Mesenchymal stem cell (in vitro differentiated cells and primary cell): ENCODE results near the gene CYP27B1.

Source experiments
- DNase-seq: peaks from one replicate; pipeline ENCODE4 v3.0.0-alpha.2; 2013
- H2AFZ ChIP-seq: one replicate; pipeline ENCODE4 v1.6.1; 2013; ENCODE audit warnings: low read depth, mild to moderate bottlenecking, control low read depth, inconsistent platforms, low read length, moderate library complexity
- H2AK5ac ChIP-seq: 2 replicates; pipeline ENCODE4 v1.6.1; 2013; ENCODE audit warnings: low read length, moderate library complexity, mild to moderate bottlenecking, inconsistent platforms; ENCODE audit not compliant: severe bottlenecking
- H2BK120ac ChIP-seq: one replicate; pipeline ENCODE4 v1.6.1; 2013; ENCODE audit warnings: low read depth, mild to moderate bottlenecking, inconsistent platforms, low read length, moderate library complexity
- H2BK12ac ChIP-seq, 2 experiments: one replicate each; pipeline ENCODE4 v1.6.1; 2013; ENCODE audit warnings: inconsistent platforms in 2 of 2, low read length in 2 of 2, mild to moderate bottlenecking in 2 of 2, moderate library complexity in 2 of 2, control low read depth in 1 of 2
- H2BK15ac ChIP-seq: one replicate; pipeline ENCODE4 v1.6.1; 2013; ENCODE audit warnings: mild to moderate bottlenecking, low read depth, inconsistent platforms; ENCODE audit not compliant: poor library complexity, severe bottlenecking
- H2BK5ac ChIP-seq: 2 replicates; pipeline ENCODE4 v1.6.1; 2013; ENCODE audit warnings: low read depth, mild to moderate bottlenecking, low read length, control low read depth, inconsistent platforms; ENCODE audit not compliant: poor library complexity, severe bottlenecking
- H3K14ac ChIP-seq, 2 experiments: one replicate each; pipeline ENCODE4 v1.6.1; 2013; ENCODE audit warnings: inconsistent platforms in 2 of 2, low read length in 2 of 2, control low read depth in 1 of 2, mild to moderate bottlenecking in 1 of 2, moderate library complexity in 1 of 2
- H3K18ac ChIP-seq, 2 experiments: one replicate each; pipeline ENCODE4 v1.6.1; 2013; ENCODE audit warnings: inconsistent platforms in 2 of 2, low read length in 2 of 2, control low read depth in 1 of 2, low read depth in 1 of 2, mild to moderate bottlenecking in 1 of 2
- H3K23ac ChIP-seq, 2 experiments: one replicate each; pipeline ENCODE4 v1.6.1; 2013; ENCODE audit warnings: inconsistent platforms in 2 of 2, low read length in 2 of 2, mild to moderate bottlenecking in 2 of 2, moderate library complexity in 2 of 2, control low read depth in 1 of 2
- H3K27ac ChIP-seq: 2 replicates; pipeline ENCODE4 v1.5.1; 2013; ENCODE audit warnings: mild to moderate bottlenecking, moderate library complexity, low read length, control low read depth, inconsistent platforms; ENCODE audit not compliant: poor library complexity, severe bottlenecking
- H3K27me3 ChIP-seq, 2 experiments: 2 replicates each; pipeline versions ENCODE4 v1.6.1 to v1.7.0; 2013; ENCODE audit warnings: low read length in 2 of 2, mild to moderate bottlenecking in 2 of 2, moderate library complexity in 2 of 2, control low read depth in 1 of 2, inconsistent platforms in 1 of 2; ENCODE audit not compliant: control insufficient read depth in 1 of 2, insufficient read depth in 1 of 2
- H3K36me3 ChIP-seq, 2 experiments: 2 replicates each; pipeline versions ENCODE4 v1.6.1 to v1.7.0; 2013; ENCODE audit warnings: low read length in 2 of 2, control low read depth in 1 of 2, inconsistent platforms in 1 of 2, low read depth in 1 of 2, mild to moderate bottlenecking in 1 of 2; ENCODE audit not compliant: insufficient read depth in 2 of 2, control insufficient read depth in 1 of 2
- H3K4ac ChIP-seq, 2 experiments: one replicate each; pipeline ENCODE4 v1.6.1; 2013; ENCODE audit warnings: inconsistent platforms in 2 of 2, low read length in 2 of 2, mild to moderate bottlenecking in 2 of 2, moderate library complexity in 2 of 2, control low read depth in 1 of 2, low read depth in 1 of 2
- H3K4me1 ChIP-seq: 2 replicates; pipeline ENCODE4 v1.6.1; 2013; ENCODE audit warnings: low read depth, low read length, control low read depth; ENCODE audit not compliant: control insufficient read depth, insufficient read depth
- H3K4me2 ChIP-seq: 2 replicates; pipeline ENCODE4 v1.6.1; 2013; ENCODE audit warnings: low read length, mild to moderate bottlenecking, inconsistent platforms; ENCODE audit not compliant: poor library complexity, severe bottlenecking
- H3K4me3 ChIP-seq, 2 experiments: 2 replicates each; pipeline versions ENCODE4 v1.5.1 to v1.7.0; 2013; ENCODE audit warnings: low read length in 2 of 2, mild to moderate bottlenecking in 2 of 2, control low read depth in 1 of 2, low read depth in 1 of 2; ENCODE audit not compliant: insufficient read depth in 1 of 2
- H3K79me1 ChIP-seq: replicated peaks from 2 replicates; pipeline ENCODE4 v1.6.1; 2013; ENCODE audit warnings: mild to moderate bottlenecking, control low read depth, low read length, inconsistent platforms; ENCODE audit not compliant: poor library complexity, severe bottlenecking
- H3K9ac ChIP-seq: 2 replicates; pipeline ENCODE4 v1.7.0; 2013; ENCODE audit warnings: mild to moderate bottlenecking, low read length, moderate library complexity
- H3K9me3 ChIP-seq: 2 replicates; pipeline ENCODE4 v1.7.0; 2013; ENCODE audit warnings: mild to moderate bottlenecking, low read length; ENCODE audit not compliant: control insufficient read depth
- H4K8ac ChIP-seq: one replicate; pipeline ENCODE4 v1.6.1; 2013; ENCODE audit warnings: inconsistent platforms, mild to moderate bottlenecking, low read length, moderate library complexity
- H4K91ac ChIP-seq: one replicate; pipeline ENCODE4 v1.6.1; 2013; ENCODE audit warnings: mild to moderate bottlenecking, low read length, inconsistent platforms
- WGBS: methylation state at CpG from one replicate; pipeline ENCODE4 v1.1.7; 2013; ENCODE audit warnings: mixed read lengths; 5-methylcytosine and 5-hydroxymethylcytosine counted together

CYP27B1 gene

GRCh38 chr12:57777367-57777766, 10.5 kb upstream of the CYP27B1 start:
- Histone ChIP-seq H2AFZ (no peak overlapping the region), H3K14ac (no peak overlapping the region)
- WGBS, result 97% methylated on average over 4 of the region's 7 CpGs

GRCh38 chr12:57776247-57776587, 9.3 kb upstream of the CYP27B1 start:
- no peak overlapping the region for H2BK5ac ChIP-seq
- H2AFZ ChIP-seq, result no peak overlapping the region
- no peak overlapping the region for H3K4me3 ChIP-seq
- no peak overlapping the region for H3K14ac ChIP-seq
- no peak overlapping the region for H2BK15ac ChIP-seq
- H3K4me1 ChIP-seq, result peaks cover 6% of the 10 kb centered on the region
- no peak overlapping the region for H3K4me2 ChIP-seq
- H2AK5ac ChIP-seq, result no peak overlapping the region
- no peak for DNase-seq
- H4K8ac ChIP-seq, result no peak overlapping the region
- peaks cover 5% of the 10 kb centered on the region for H3K79me1 ChIP-seq
- H3K36me3 ChIP-seq, result peaks cover 10 to 41% of the 10 kb centered on the region in 2 experiments
- H2BK120ac ChIP-seq, result no peak overlapping the region
- H3K9ac ChIP-seq, result no peak overlapping the region
- no peaks in the 10 kb centered on the region for H3K9me3 ChIP-seq
- H2BK12ac ChIP-seq, result no peak overlapping the region
- H3K27me3 ChIP-seq, result no peaks in the 10 kb centered on the region
- no peak overlapping the region for H4K91ac ChIP-seq
- no peak overlapping the region for H3K4ac ChIP-seq
- no peak overlapping the region for H3K27ac ChIP-seq
- H3K23ac ChIP-seq, result no peak overlapping the region
- WGBS, result 83% methylated on average over 2 of the region's 2 CpGs
- H3K18ac ChIP-seq, result no peak overlapping the region

More at GRCh38 chr12:57777367-57777766, 10.5 kb upstream of the CYP27B1 start:
- H3K36me3 ChIP-seq, result peaks cover 10 to 44% of the 10 kb centered on the region in 2 experiments
- no peak overlapping the region for H3K23ac ChIP-seq
- no peak overlapping the region for H3K9ac ChIP-seq
- no peak overlapping the region for H4K8ac ChIP-seq
- no peak overlapping the region for H2BK12ac ChIP-seq
- peaks cover 4% of the 10 kb centered on the region for H3K4me1 ChIP-seq
- no peak overlapping the region for H3K4me3 ChIP-seq
- no peak overlapping the region for H2BK120ac ChIP-seq
- H2BK5ac ChIP-seq, result no peak overlapping the region
- DNase-seq, result no peak
- H4K91ac ChIP-seq, result no peak overlapping the region
- H3K18ac ChIP-seq, result no peak overlapping the region
- no peak overlapping the region for H3K4me2 ChIP-seq
- H2BK15ac ChIP-seq, result no peak overlapping the region
- no peaks in the 10 kb centered on the region for H3K27me3 ChIP-seq
- peaks cover 5% of the 10 kb centered on the region for H3K79me1 ChIP-seq
- no peak overlapping the region for H2AK5ac ChIP-seq
- H3K4ac ChIP-seq, result no peak overlapping the region
- H3K9me3 ChIP-seq, result no peaks in the 10 kb centered on the region
- no peak overlapping the region for H3K27ac ChIP-seq

GRCh38 chr12:57775563-57776246, 8.8 kb upstream of the CYP27B1 start:
- Histone ChIP-seq H4K91ac (no peak overlapping the region), H2BK15ac (no peak overlapping the region), H3K18ac (no peak overlapping the region), H3K27ac (no peak overlapping the region), H3K79me1 (peaks cover 9% of the 10 kb centered on the region), H3K9me3 (no peaks in the 10 kb centered on the region), H3K27me3 (no peaks in the 10 kb centered on the region), H2BK120ac (no peak overlapping the region), H3K14ac (no peak overlapping the region), H4K8ac (no peak overlapping the region), H3K36me3 (peaks cover 12 to 42% of the 10 kb centered on the region in 2 experiments), H2AK5ac (no peak overlapping the region), H2AFZ (no peak overlapping the region), H3K4me1 (peaks cover 10% of the 10 kb centered on the region), H2BK12ac (no peak overlapping the region), H2BK5ac (no peak overlapping the region), H3K9ac (no peak overlapping the region), H3K4me3 (no peak overlapping the region), H3K4me2 (no peak overlapping the region), H3K23ac (no peak overlapping the region), H3K4ac (no peak overlapping the region)
- no peak for DNase-seq
- WGBS, result 82% methylated on average over 4 of the region's 4 CpGs

- Histone ChIP-seq H2AFZ (no peak overlapping the region), H4K91ac (no peak overlapping the region), H3K9ac (no peak overlapping the region), H3K9me3 (no peaks in the 10 kb centered on the region), H2BK12ac (no peak overlapping the region), H3K23ac (no peak overlapping the region), H4K8ac (no peak overlapping the region), H3K4me2 (no peak overlapping the region), H2BK5ac (no peak overlapping the region), H3K27me3 (no peaks in the 10 kb centered on the region), H3K18ac (no peak overlapping the region), H3K14ac (no peak overlapping the region), H2BK15ac (no peak overlapping the region), H2BK120ac (no peak overlapping the region), H3K36me3 (peaks cover 10 to 42% of the 10 kb centered on the region in 2 experiments), H2AK5ac (no peak overlapping the region), H3K4ac (no peak overlapping the region), H3K4me3 (no peak overlapping the region), H3K27ac (no peak overlapping the region), H3K79me1 (peaks cover 12% of the 10 kb centered on the region), H3K4me1 (peaks cover 12% of the 10 kb centered on the region)
- 100% methylated on average over 2 of the region's 3 CpGs for WGBS
- DNase-seq, result no peak
Observed at GRCh38 chr12:57775044-57775443, 8.2 kb upstream of the CYP27B1 start.
